SK-N-SH treated with all-trans-retinoic acid at 6 μM for 48 hours (cell line): ENCODE measurements around the gene KRT82.

Experiments used
- ESRRG ChIP-seq: fragments of 250-450 bp; sonication (Bioruptor Pico); IDR thresholded peaks from 2 replicates; pipeline ENCODE4 v1.6.1; 2021; ENCODE audit warnings: mild to moderate bottlenecking
- OSR1 ChIP-seq: fragments of 250-450 bp; sonication (Bioruptor Pico); IDR thresholded peaks from 2 replicates; pipeline ENCODE4 v1.8.0; 2022; ENCODE audit warnings: moderate library complexity, mild to moderate bottlenecking, inconsistent platforms
- PPARA ChIP-seq: fragments of 250-450 bp; sonication (Bioruptor Pico); IDR thresholded peaks from 2 replicates; pipeline ENCODE4 v1.5.0; 2020; ENCODE audit warnings: mild to moderate bottlenecking, borderline replicate concordance
- TCF4 ChIP-seq: fragments of 250-450 bp; sonication (Bioruptor Pico); IDR thresholded peaks from 2 replicates; pipeline ENCODE4 v1.8.0; 2021; ENCODE audit warnings: mild to moderate bottlenecking, moderate library complexity, borderline replicate concordance
- TOX ChIP-seq: fragments of 250-450 bp; sonication (Bioruptor Pico); IDR thresholded peaks from 2 replicates; pipeline ENCODE4 v1.8.0; 2021; ENCODE audit warnings: mild to moderate bottlenecking, moderate library complexity, borderline replicate concordance
- ZFP3 ChIP-seq: fragments of 250-450 bp; sonication (Bioruptor Pico); IDR thresholded peaks from 2 replicates; pipeline ENCODE4 v1.5.0; 2020; ENCODE audit warnings: mild to moderate bottlenecking, moderate library complexity
- ZNF70 ChIP-seq: fragments of 450-650 bp; formaldehyde crosslinking; IDR thresholded peaks from 2 replicates; pipeline ENCODE4 v1.5.0; 2020; ENCODE audit warnings: mild to moderate bottlenecking, moderate library complexity
- ZNF8 ChIP-seq: fragments of 450-650 bp; formaldehyde crosslinking; IDR thresholded peaks from 2 replicates; pipeline ENCODE4 v1.5.0; 2020; ENCODE audit warnings: mild to moderate bottlenecking, moderate library complexity
- TF ChIP-seq, protein P1 (sequence below): fragments of 250-450 bp; sonication (Bioruptor Pico); IDR thresholded peaks from 2 replicates; pipeline ENCODE4 v1.5.0; 2020; ENCODE audit warnings: mild to moderate bottlenecking, moderate library complexity

- TF ChIP-seq TCF4 (CRISPR knock-in tag) (no peak), ZNF8 (CRISPR knock-in tag) (no peak), PPARA (no peak), ZNF70 (no peak), OSR1 (CRISPR knock-in tag) (no peak), ESRRG (CRISPR knock-in tag) (no peak), ZFP3 (no peak), TOX (no peak)
- TF ChIP-seq, protein P1, sequence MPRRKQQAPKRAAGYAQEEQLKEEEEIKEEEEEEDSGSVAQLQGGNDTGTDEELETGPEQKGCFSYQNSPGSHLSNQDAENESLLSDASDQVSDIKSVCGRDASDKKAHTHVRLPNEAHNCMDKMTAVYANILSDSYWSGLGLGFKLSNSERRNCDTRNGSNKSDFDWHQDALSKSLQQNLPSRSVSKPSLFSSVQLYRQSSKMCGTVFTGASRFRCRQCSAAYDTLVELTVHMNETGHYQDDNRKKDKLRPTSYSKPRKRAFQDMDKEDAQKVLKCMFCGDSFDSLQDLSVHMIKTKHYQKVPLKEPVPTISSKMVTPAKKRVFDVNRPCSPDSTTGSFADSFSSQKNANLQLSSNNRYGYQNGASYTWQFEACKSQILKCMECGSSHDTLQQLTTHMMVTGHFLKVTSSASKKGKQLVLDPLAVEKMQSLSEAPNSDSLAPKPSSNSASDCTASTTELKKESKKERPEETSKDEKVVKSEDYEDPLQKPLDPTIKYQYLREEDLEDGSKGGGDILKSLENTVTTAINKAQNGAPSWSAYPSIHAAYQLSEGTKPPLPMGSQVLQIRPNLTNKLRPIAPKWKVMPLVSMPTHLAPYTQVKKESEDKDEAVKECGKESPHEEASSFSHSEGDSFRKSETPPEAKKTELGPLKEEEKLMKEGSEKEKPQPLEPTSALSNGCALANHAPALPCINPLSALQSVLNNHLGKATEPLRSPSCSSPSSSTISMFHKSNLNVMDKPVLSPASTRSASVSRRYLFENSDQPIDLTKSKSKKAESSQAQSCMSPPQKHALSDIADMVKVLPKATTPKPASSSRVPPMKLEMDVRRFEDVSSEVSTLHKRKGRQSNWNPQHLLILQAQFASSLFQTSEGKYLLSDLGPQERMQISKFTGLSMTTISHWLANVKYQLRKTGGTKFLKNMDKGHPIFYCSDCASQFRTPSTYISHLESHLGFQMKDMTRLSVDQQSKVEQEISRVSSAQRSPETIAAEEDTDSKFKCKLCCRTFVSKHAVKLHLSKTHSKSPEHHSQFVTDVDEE, result no peak
Measured at GRCh38 chr12:52402873-52403540, 3.1 kb downstream of the KRT82 start.
